ACC112 (cell line): ENCODE results near the gene DNAJC16.

Source experiments
- H2AFZ ChIP-seq: fragments of 200-600 bp; sonication (generic); one replicate; pipeline ENCODE4 v1.6.0; 2017; ENCODE audit warnings: antibody characterized with exemption, low read length; ENCODE audit not compliant: unreplicated experiment
- H3K27ac ChIP-seq: fragments of 200-600 bp; sonication (generic); 2 replicates; pipeline ENCODE4 v1.5.1; 2014; ENCODE audit warnings: low read depth, mild to moderate bottlenecking, antibody characterized with exemption, low read length, moderate library complexity
- H3K27me3 ChIP-seq: fragments of 200-600 bp; sonication (generic); 2 replicates; pipeline ENCODE4 v1.6.1; 2014; ENCODE audit warnings: mild to moderate bottlenecking, antibody characterized with exemption, low read length, moderate library complexity, mixed read lengths; ENCODE audit not compliant: insufficient read depth
- H3K36me3 ChIP-seq: fragments of 200-600 bp; sonication (generic); 2 replicates; pipeline ENCODE4 v1.6.1; 2016; ENCODE audit warnings: mild to moderate bottlenecking, antibody characterized with exemption, low read length, moderate library complexity, mixed read lengths; ENCODE audit not compliant: insufficient read depth
- H3K4me1 ChIP-seq: fragments of 200-600 bp; sonication (generic); one replicate; pipeline ENCODE4 v1.6.1; 2016; ENCODE audit warnings: low read length, mixed read lengths; ENCODE audit not compliant: insufficient read depth, unreplicated experiment, control insufficient read depth
- H3K4me3 ChIP-seq: fragments of 200-600 bp; sonication (generic); 2 replicates; pipeline ENCODE4 v1.5.1; 2014; ENCODE audit warnings: mild to moderate bottlenecking, low read depth, low read length
- H3K79me2 ChIP-seq: fragments of 200-600 bp; sonication (generic); one replicate; pipeline ENCODE4 v1.6.0; 2016; ENCODE audit warnings: low read length; ENCODE audit not compliant: control insufficient read depth, unreplicated experiment, insufficient read depth

The DNAJC16 gene

GRCh38 chr1:15616373-15617172, 89.9 kb downstream of the DNAJC16 start:
- Histone ChIP-seq H3K4me1 (peaks cover 27% of the 10 kb centered on the region), H3K27me3 (no peaks in the 10 kb centered on the region), H3K4me3 (peak overlapping the region; percentile 75), H3K27ac (peak overlapping the region; percentile 61), H3K79me2 (peaks cover 41% of the 10 kb centered on the region), H3K36me3 (no peaks in the 10 kb centered on the region), H2AFZ (peak overlapping the region; percentile 62)

- H3K79me2 ChIP-seq: peaks cover 49% of the 10 kb centered on the region
- H3K4me3 ChIP-seq: peak within 1 kb of the TSS; percentile 86
- H2AFZ ChIP-seq: peak within 1 kb of the TSS; percentile 62
- peaks cover 35% of the 10 kb centered on the region for H3K4me1 ChIP-seq
- no peaks in the 10 kb centered on the region for H3K27me3 ChIP-seq
- H3K36me3 ChIP-seq: no peaks in the 10 kb centered on the region
- H3K27ac ChIP-seq: peak within 1 kb of the TSS; percentile 62
These were observed 90.8 kb downstream of the DNAJC16 start, which contains the start of gene DDI2 for GRCh38 chr1:15617173-15618076. TSS of gene DDI2 (plus strand) at chr1:15617458. CDS start at chr1:15617671, 213 bp downstream.

DNA sequence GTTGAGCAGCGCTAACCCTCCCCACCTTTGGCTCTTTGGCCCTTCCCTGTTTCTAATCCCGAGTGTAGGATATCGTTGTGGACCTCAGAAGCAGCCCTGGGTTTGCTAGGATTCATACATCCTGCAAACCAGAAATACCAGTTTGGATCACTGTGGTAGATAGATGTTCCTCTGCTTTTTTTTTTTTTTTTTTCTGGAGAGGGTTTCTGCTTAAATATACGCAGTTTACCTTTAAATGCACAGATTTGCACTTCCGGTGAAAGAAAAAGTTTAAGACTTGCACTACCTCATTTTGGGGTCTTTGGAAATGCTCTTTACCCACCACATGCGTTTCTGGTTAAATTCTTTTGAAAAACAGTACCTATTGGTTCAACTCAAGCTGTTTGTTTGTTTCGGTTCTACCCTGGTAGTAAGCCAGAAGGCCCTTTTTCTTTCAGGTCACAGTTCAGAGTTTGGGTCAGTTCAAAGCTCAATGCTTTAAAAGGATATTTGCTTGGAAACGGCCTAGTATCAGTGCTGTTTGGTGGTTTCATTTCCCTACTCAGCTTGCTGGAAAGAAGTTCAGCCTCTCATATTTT, 91.5 kb downstream of the DNAJC16 start:
- Histone ChIP-seq H3K27ac (peak overlapping the region; percentile 62), H3K4me3 (peak overlapping the region; percentile 86), H3K27me3 (no peaks in the 10 kb centered on the region), H3K4me1 (peaks cover 39% of the 10 kb centered on the region), H3K36me3 (no peaks in the 10 kb centered on the region), H2AFZ (peak overlapping the region; percentile 36), H3K79me2 (peaks cover 57% of the 10 kb centered on the region)

- Histone ChIP-seq H3K36me3 (no peaks in the 10 kb centered on the region), H3K4me1 (peaks cover 39% of the 10 kb centered on the region), H3K4me3 (peak overlapping the region; percentile 86), H3K27ac (peak overlapping the region; percentile 62), H3K79me2 (peaks cover 64% of the 10 kb centered on the region), H3K27me3 (no peaks in the 10 kb centered on the region), H2AFZ (peak overlapping the region; percentile 53)
These were observed 92.2 kb downstream of the DNAJC16 start for GRCh38 chr1:15618655-15619525.

DNA sequence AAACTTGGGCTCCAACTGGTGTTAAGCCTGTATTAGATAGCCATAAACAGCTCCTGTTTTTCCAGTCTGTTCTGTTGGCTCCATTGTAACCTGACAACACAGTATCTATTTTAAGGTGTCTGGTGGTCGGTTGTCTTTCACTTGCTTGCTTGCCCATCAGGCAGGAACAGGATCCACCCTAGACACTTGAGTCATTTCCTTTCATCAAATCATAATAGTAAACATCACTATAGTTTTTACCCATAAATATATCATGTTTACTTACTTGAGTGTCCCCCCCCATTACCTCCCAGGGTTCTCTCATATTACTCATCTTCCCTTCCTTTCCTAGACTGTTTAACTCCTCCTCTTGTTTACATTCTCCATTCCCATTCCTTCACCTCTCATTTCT, 93.5 kb downstream of the DNAJC16 start:
- Histone ChIP-seq H3K36me3 (no peaks in the 10 kb centered on the region), H3K27ac (peak overlapping the region; percentile 62), H3K79me2 (peaks cover 76% of the 10 kb centered on the region), H2AFZ (no peak overlapping the region), H3K4me3 (peak overlapping the region; percentile 40), H3K4me1 (peaks cover 39% of the 10 kb centered on the region), H3K27me3 (no peaks in the 10 kb centered on the region)

DNA sequence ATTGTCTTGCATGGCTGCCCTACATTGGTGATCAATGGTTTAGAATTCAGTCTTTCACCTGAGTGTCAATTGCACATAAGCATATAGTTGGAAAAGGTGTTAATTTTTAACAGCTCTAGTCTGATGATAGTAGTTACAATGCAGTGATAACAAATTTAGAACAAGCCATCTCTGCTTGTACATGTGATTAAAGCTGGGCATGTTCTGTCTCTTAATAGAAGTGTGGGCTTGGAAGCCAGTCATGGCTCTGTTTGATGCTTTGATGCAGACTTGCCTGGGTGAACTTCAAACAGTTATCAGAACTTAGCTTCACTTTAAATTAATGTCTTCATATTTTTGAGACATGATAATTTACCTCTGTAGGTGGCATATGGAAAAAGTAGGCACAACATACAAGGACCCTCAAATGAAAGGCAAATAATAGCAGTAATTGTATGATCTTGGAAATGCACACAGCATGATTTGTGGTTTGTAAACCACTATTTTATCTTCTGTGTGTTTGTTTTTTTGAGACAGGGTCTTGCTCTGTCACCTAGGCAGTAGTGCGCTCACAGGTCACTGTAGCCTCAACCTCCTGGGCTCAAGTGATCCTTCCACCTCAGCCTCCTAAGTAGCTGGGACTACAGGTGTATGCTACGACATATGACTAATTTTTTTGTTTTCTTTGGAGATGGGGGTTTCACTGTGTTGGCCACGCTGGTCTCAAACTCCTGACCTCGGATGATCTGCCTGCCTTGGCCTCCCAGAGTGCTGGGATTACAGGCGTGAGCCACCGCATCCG, 94.4 kb downstream of the DNAJC16 start:
- peak overlapping the region; percentile 40; the same call in 1 of the 2 replicates for H3K4me3 ChIP-seq
- no peaks in the 10 kb centered on the region for H3K27me3 ChIP-seq
- H3K79me2 ChIP-seq: peaks cover 86% of the 10 kb centered on the region
- H2AFZ ChIP-seq: no peak overlapping the region
- no peaks in the 10 kb centered on the region for H3K36me3 ChIP-seq
- H3K27ac ChIP-seq: 0 out of 2 replicates have a peak overlapping the region, but pooled peaks have one; percentile 62
- peaks cover 39% of the 10 kb centered on the region for H3K4me1 ChIP-seq

- peaks cover 39% of the 10 kb centered on the region for H3K4me1 ChIP-seq
- H3K27ac ChIP-seq: no peak overlapping the region
- H3K79me2 ChIP-seq: peaks cover 92% of the 10 kb centered on the region
- H2AFZ ChIP-seq: no peak overlapping the region
- H3K27me3 ChIP-seq: no peaks in the 10 kb centered on the region
- no peaks in the 10 kb centered on the region for H3K36me3 ChIP-seq
- H3K4me3 ChIP-seq: no peak overlapping the region
These were observed 95.3 kb downstream of the DNAJC16 start for GRCh38 chr1:15621975-15622374.

GRCh38 chr1:15622712-15623373, 96.2 kb downstream of the DNAJC16 start:
- Histone ChIP-seq H3K4me3 (no peak overlapping the region), H3K36me3 (peaks cover 7% of the 10 kb centered on the region; the same call in 1 of the 2 replicates), H3K79me2 (peaks cover 92% of the 10 kb centered on the region)

GRCh38 chr1:15623435-15623834, 96.8 kb downstream of the DNAJC16 start:
- no peak overlapping the region for H3K27ac ChIP-seq
- peaks cover 7% of the 10 kb centered on the region; the same call in 1 of the 2 replicates for H3K36me3 ChIP-seq
- H3K4me3 ChIP-seq: no peak overlapping the region
- peaks cover 39% of the 10 kb centered on the region for H3K4me1 ChIP-seq
- no peaks in the 10 kb centered on the region for H3K27me3 ChIP-seq
- H2AFZ ChIP-seq: no peak overlapping the region
- peaks cover 89% of the 10 kb centered on the region for H3K79me2 ChIP-seq

More at GRCh38 chr1:15622712-15623373, 96.2 kb downstream of the DNAJC16 start:
- H2AFZ ChIP-seq: no peak overlapping the region
- no peak overlapping the region for H3K27ac ChIP-seq
- no peaks in the 10 kb centered on the region for H3K27me3 ChIP-seq
- peaks cover 39% of the 10 kb centered on the region for H3K4me1 ChIP-seq
